GM12873 (cell line): ENCODE results near the gene CDH23.

ENCODE experiments used
- CTCF ChIP-seq: IDR thresholded peaks from 2 replicates; pipeline ENCODE4 v1.5.1; 2012; ENCODE audit warnings: low read depth, mild to moderate bottlenecking, moderate library complexity, low read length, control low read depth; ENCODE audit not compliant: insufficient read depth; ENCODE audit errors: missing control alignments

The CDH23 gene

GRCh38 chr10:71584902-71585563, 188.3 kb downstream of the CDH23 start:
- TF ChIP-seq CTCF, result no peak

GRCh38 chr10:71585564-71586290, 189.0 kb downstream of the CDH23 start:
- no peak for TF ChIP-seq CTCF

GRCh38 chr10:71587941-71588573, 191.3 kb downstream of the CDH23 start:
- TF ChIP-seq CTCF, result no peak

- no peak for TF ChIP-seq CTCF
These were observed 192.0 kb downstream of the CDH23 start for GRCh38 chr10:71588685-71589084.

GRCh38 chr10:71589617-71590551, 193.2 kb downstream of the CDH23 start:
- TF ChIP-seq CTCF, result no peak

- TF ChIP-seq CTCF, result no peak
These were observed 194.1 kb downstream of the CDH23 start for GRCh38 chr10:71590781-71591350.
